Choroid plexus epithelial cell (primary cell): ENCODE measurements around the gene MSTN.
A peak's percentile ranks its signal among the peaks of the same experiment; 100 is the strongest.

Source experiments
- DNase-seq: peaks from one replicate; pipeline ENCODE4 v3.0.0-alpha.2; 2010; ENCODE audit warnings: low read depth
- H3K4me3 ChIP-seq: 2 replicates; pipeline ENCODE4 v1.5.1; 2011; ENCODE audit warnings: low read depth, mild to moderate bottlenecking, control low read depth, low read length, moderate library complexity
- CTCF ChIP-seq: conservative IDR thresholded peaks from 2 replicates; pipeline ENCODE4 v1.5.1; 2011; ENCODE audit warnings: low read depth, mild to moderate bottlenecking, control low read depth, inconsistent platforms, low read length, moderate library complexity

MSTN gene

GRCh38 chr2:190068764-190069163, 6.2 kb upstream of the MSTN start:
- no peak for TF ChIP-seq CTCF
- no peak overlapping the region for H3K4me3 ChIP-seq
- DNase-seq, result no peak

- TF ChIP-seq CTCF, result no peak
- DNase-seq, result no peak
- no peak overlapping the region for H3K4me3 ChIP-seq
Observed at GRCh38 chr2:190065839-190066238, 3.3 kb upstream of the MSTN start.

- H3K4me3 ChIP-seq, result no peak overlapping the region
- DNase-seq, result no peak
- TF ChIP-seq CTCF, result no peak
Observed at GRCh38 chr2:190063624-190064023, 1.1 kb upstream of the MSTN start.

GRCh38 chr2:190062053-190062452, 476 bp downstream of the MSTN start:
- peak; percentile 7 for DNase-seq
- TF ChIP-seq CTCF, result no peak
- H3K4me3 ChIP-seq, result peak overlapping the region; percentile 5

GRCh38 chr2:190060626-190061025, 1.9 kb downstream of the MSTN start:
- TF ChIP-seq CTCF, result no peak
- H3K4me3 ChIP-seq, result no peak overlapping the region
- DNase-seq, result no peak

GRCh38 chr2:190060019-190060418, 2.5 kb downstream of the MSTN start:
- no peak for TF ChIP-seq CTCF
- no peak overlapping the region for H3K4me3 ChIP-seq
- DNase-seq, result no peak

- H3K4me3 ChIP-seq, result no peak overlapping the region
- no peak for TF ChIP-seq CTCF
- peak; percentile 24 for DNase-seq
Observed at GRCh38 chr2:190053426-190053825, 9.1 kb downstream of the MSTN start.
